Stimulated activated CD4-positive, alpha-beta T cell treated with anti-CD3 and anti-CD28 coated beads, Interleukin-4, amount 100 ng/mL, for 48 hours (primary cell): ENCODE data around the gene LILRA6.
"Not testable (repeated sequence)": the region's sequence is repeated elsewhere in the genome, so short reads cannot be mapped to it uniquely, and the experiment has no call there.

Experiments used
- DNase-seq, 2 donors: peaks; one replicate each; pipeline ENCODE4 v3.0.0-alpha.2; 2020; ENCODE audit warnings: low read depth in 2 of 2

LILRA6 gene

GRCh38 chr19:54242646-54243045 lies at the start of gene LILRA6:
TSS of gene LILRA6 (minus strand) at chr19:54242790.
- DNase-seq: not testable (repeated sequence)

- DNase-seq: not testable (repeated sequence)
These were observed 46.6 kb upstream of the LILRA6 start for GRCh38 chr19:54289160-54289559.

GRCh38 chr19:54287456-54287855 lies 44.9 kb upstream of the LILRA6 start:
- no peak for DNase-seq

GRCh38 chr19:54286283-54286682 lies 43.7 kb upstream of the LILRA6 start:
- DNase-seq: not testable (repeated sequence)

- DNase-seq: not testable (repeated sequence)
These were observed 43.0 kb upstream of the LILRA6 start for GRCh38 chr19:54285427-54286056.

- DNase-seq: no peak
These were observed 40.3 kb upstream of the LILRA6 start for GRCh38 chr19:54282686-54283470.

GRCh38 chr19:54281729-54282075 lies 39.1 kb upstream of the LILRA6 start:
- not testable (repeated sequence) for DNase-seq

- no peak for DNase-seq
These were observed 38.6 kb upstream of the LILRA6 start, which contains the start of gene LILRB2 for GRCh38 chr19:54281007-54281728. TSS of gene LILRB2 (minus strand) at chr19:54281110. CDS start at chr19:54280496, 614 bp downstream.

GRCh38 chr19:54280441-54280840 lies 37.9 kb upstream of the LILRA6 start:
- not testable (repeated sequence) for DNase-seq

- not testable (repeated sequence) for DNase-seq
These were observed 37.4 kb upstream of the LILRA6 start for GRCh38 chr19:54280025-54280424.

- DNase-seq: no peak
These were observed 36.9 kb upstream of the LILRA6 start for GRCh38 chr19:54279406-54279962.

GRCh38 chr19:54278571-54279195 lies 36.1 kb upstream of the LILRA6 start:
- DNase-seq: not testable (repeated sequence)

GRCh38 chr19:54278056-54278455 lies 35.5 kb upstream of the LILRA6 start:
- not testable (repeated sequence) for DNase-seq

- not testable (repeated sequence) for DNase-seq
These were observed 34.6 kb upstream of the LILRA6 start for GRCh38 chr19:54277111-54277615.

- no peak for DNase-seq
These were observed 33.4 kb upstream of the LILRA6 start for GRCh38 chr19:54275951-54276350.

GRCh38 chr19:54274516-54274915 lies 31.9 kb upstream of the LILRA6 start:
- not testable (repeated sequence) for DNase-seq

GRCh38 chr19:54273821-54274220 lies 31.2 kb upstream of the LILRA6 start:
- DNase-seq: no peak

GRCh38 chr19:54272181-54272580 lies 29.6 kb upstream of the LILRA6 start:
- not testable (repeated sequence) for DNase-seq

- not testable (repeated sequence) for DNase-seq
These were observed 29.0 kb upstream of the LILRA6 start for GRCh38 chr19:54271587-54271986.

GRCh38 chr19:54271106-54271505 lies 28.5 kb upstream of the LILRA6 start:
- no peak for DNase-seq

- DNase-seq: no peak
These were observed 26.3 kb upstream of the LILRA6 start for GRCh38 chr19:54268936-54269335.
